GM12801 (cell line): ENCODE data around the gene LRMDA.

Source experiments
- CTCF ChIP-seq: IDR thresholded peaks from one replicate; pipeline ENCODE4 v1.5.1; 2011; ENCODE audit warnings: control low read depth; ENCODE audit not compliant: insufficient read length; ENCODE audit errors: extremely low read depth

LRMDA gene

DNA sequence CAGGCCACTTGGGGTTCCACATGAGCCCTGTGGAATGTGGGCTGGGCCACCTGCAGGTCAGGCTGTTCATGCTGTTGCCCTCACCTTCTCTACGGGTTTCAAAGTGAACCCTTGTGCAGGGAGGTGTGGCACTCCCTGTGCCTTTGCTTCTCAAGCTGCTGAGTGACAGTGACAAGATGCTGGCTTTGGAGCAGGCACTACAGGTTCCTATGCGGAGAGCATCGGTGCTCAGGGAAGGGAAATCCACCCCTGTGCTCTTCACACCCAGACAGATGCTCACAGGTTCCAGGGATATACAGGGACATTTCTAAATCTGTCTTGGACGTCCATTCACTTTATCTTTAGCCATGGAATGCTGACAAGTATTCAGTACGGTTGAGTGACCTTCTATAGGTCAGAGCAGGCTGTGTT is 1005.0 kb downstream of the LRMDA start:
- TF ChIP-seq CTCF, result no peak

DNA sequence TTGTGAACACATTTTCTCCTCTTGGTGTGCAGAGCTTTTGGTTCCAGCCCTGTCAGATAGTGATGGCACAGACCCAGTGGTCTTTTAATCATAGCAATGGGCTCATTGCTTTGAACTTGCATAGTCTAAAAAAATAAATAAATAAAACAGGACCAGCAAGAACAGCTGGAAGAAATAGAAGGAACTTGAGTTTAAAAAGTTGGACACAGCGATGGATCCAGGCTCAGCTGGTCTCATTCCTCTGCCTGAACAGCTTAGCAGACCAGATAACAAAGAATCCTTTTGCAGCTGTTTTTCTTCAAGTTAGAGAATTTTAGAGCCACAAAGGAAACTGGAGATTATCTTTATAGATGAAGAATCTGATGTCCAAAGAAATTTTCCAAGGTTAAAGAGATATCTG is 1005.6 kb downstream of the LRMDA start:
- TF ChIP-seq CTCF, result no peak

DNA sequence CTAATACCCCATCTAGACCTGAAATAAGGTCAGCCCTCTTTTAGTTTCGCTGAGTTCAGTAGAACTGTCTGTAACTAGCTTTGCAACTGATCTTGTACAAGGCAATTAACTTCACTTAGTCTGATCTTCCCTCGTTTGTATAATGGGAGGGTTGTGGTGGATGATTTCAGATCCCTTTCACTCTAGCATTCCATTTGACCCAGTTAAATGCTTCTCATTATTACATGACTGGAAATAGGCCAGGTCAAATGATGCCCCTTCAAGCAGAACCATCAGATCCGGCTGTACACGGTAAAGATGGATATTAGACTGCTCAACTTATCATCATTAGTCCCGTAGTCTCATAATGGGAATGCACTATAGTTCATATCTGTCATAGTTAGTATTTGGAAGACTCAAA is 1009.0 kb downstream of the LRMDA start:
- no peak for TF ChIP-seq CTCF

- TF ChIP-seq CTCF, result no peak
These were observed 1010.7 kb downstream of the LRMDA start for GRCh38 chr10:76442113-76442512.

DNA sequence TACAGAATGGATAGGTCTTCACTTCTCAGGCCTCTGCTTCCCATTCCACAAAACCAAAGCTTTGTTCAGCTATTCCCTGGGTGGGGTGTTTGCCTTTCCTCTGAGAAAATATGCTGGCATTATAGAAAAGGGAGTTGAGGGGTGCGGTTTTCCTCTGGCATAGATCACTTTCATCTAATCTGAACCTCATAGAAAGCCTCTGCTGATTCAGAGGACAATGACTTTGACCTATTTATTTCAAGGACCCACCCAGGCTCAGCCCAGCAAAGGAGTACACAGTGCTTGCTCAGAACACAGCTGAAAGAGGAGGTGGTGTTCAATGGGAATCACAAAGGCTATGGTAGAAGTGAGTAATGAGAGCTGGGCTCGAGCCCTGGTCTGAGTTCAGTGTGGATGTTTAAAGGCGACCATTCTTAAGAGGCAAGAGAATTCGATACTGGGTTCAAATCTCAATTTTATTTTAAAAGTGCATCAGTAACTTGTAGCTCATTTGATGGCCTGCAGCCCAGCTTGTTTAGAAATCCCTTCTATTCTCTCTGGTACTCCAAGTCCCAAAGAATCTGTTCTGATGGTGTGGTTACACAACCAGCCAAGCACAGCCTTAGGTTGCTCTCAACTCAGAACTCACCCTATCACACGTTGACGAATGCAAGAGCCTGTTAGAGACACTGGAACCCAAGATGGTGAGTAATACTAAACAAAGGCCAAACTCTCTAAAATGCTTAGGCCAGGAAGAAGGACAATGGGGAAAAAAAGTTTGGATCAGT is 1012.8 kb downstream of the LRMDA start:
- TF ChIP-seq CTCF, result no peak

- no peak for TF ChIP-seq CTCF
These were observed 1016.2 kb downstream of the LRMDA start for GRCh38 chr10:76447578-76447977.

GRCh38 chr10:76451911-76452310 is 1020.5 kb downstream of the LRMDA start:
- no peak for TF ChIP-seq CTCF
